ENCODE data around the gene CENPX. TPM values are rescaled to one million over a fixed set of nuclear protein-coding genes. Genes with fewer than 3 reads are reported as not detected.

CENPX gene
- total and polyA plus RNA-seq, 2 of the 13 experiments (the other 11 are each of a cell fraction or from before 2014, with no cell fraction given), result 92.7 to 170 TPM

DNA sequence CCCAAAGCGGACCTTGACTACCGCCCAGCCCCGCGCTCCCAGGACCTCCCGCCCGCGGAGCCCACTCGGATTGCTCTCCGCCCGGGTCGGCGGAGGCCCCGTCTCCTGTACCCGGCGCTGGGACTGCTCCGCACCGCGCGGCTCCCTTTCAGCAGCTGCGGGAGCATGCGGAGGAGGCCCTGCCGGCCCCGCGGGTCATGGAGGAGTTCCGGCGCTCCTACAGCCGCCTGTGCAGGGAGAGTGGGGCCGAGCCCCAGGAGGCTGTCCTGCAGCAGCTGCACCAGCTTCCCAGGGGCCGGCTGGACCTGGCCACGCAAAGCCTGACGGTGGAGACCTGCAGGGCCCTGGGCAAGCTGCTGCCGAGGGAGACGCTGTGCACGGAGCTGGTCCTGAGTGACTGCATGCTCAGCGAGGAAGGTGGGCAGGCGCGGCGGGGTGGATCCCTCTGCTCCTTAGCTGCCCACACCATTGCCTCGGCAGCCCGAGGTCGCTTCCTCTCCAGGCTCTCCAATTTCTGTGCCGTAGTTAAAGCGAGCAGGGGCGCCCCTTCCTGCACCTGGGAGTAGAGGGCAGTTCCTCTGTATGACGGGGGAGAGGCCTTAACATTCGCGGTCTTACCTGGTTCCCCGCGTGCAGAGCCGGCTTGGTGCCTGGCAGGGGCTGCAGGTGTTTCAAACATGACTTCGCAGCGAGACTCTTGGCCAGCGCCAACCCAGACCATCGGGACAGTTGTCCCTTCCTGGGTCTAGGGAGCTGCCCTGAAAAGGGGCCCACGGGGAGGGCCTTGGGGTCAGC is 966 bp upstream of the CENPX start (continued):
- TF ChIP-seq, protein P1, sequence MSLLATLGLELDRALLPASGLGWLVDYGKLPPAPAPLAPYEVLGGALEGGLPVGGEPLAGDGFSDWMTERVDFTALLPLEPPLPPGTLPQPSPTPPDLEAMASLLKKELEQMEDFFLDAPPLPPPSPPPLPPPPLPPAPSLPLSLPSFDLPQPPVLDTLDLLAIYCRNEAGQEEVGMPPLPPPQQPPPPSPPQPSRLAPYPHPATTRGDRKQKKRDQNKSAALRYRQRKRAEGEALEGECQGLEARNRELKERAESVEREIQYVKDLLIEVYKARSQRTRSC (CRISPR knock-in tag; IDR thresholded peaks at IDR 0.05; ENCODE audit: low read depth), result no peak
- no peak for TF ChIP-seq ZNF3 (CRISPR knock-in tag; IDR thresholded peaks at IDR 0.05)
- TF ChIP-seq MED13 (CRISPR knock-in tag; IDR thresholded peaks at IDR 0.05), result 0 out of 2 replicates have a peak, but pooled peaks have one; percentile 35
- no peak for TF ChIP-seq FOXA1 (IDR thresholded peaks at IDR 0.05)
- TF ChIP-seq FOXA1 (CRISPR knock-in tag; IDR thresholded peaks at IDR 0.05), result no peak
- 0 out of 2 replicates have a peak, but pooled peaks have one; percentile 22 for TF ChIP-seq ZNF543 (CRISPR knock-in tag; IDR thresholded peaks at IDR 0.05)
- TF ChIP-seq ISX (CRISPR knock-in tag; conservative IDR thresholded peaks at IDR 0.05), result 0 out of 2 replicates have a peak, but pooled peaks have one; percentile 49
- TF ChIP-seq, protein P2, sequence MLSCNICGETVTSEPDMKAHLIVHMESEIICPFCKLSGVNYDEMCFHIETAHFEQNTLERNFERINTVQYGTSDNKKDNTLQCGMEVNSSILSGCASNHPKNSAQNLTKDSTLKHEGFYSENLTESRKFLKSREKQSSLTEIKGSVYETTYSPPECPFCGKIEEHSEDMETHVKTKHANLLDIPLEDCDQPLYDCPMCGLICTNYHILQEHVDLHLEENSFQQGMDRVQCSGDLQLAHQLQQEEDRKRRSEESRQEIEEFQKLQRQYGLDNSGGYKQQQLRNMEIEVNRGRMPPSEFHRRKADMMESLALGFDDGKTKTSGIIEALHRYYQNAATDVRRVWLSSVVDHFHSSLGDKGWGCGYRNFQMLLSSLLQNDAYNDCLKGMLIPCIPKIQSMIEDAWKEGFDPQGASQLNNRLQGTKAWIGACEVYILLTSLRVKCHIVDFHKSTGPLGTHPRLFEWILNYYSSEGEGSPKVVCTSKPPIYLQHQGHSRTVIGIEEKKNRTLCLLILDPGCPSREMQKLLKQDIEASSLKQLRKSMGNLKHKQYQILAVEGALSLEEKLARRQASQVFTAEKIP (CRISPR knock-in tag; IDR thresholded peaks at IDR 0.05; ENCODE audit: borderline replicate concordance), result no peak
- peak; percentile 85 for TF ChIP-seq BORCS8-MEF2B (CRISPR knock-in tag; IDR thresholded peaks at IDR 0.05)
- 0 out of 2 replicates have a peak, but pooled peaks have one; percentile 68 for TF ChIP-seq EED (CRISPR knock-in tag; IDR thresholded peaks at IDR 0.05)
- no peak for TF ChIP-seq ZNF615 (CRISPR knock-in tag; IDR thresholded peaks at IDR 0.05; ENCODE audit: borderline replicate concordance)
- TF ChIP-seq ZBTB7A (CRISPR knock-in tag; IDR thresholded peaks at IDR 0.05), result no peak
- TF ChIP-seq, protein P3, sequence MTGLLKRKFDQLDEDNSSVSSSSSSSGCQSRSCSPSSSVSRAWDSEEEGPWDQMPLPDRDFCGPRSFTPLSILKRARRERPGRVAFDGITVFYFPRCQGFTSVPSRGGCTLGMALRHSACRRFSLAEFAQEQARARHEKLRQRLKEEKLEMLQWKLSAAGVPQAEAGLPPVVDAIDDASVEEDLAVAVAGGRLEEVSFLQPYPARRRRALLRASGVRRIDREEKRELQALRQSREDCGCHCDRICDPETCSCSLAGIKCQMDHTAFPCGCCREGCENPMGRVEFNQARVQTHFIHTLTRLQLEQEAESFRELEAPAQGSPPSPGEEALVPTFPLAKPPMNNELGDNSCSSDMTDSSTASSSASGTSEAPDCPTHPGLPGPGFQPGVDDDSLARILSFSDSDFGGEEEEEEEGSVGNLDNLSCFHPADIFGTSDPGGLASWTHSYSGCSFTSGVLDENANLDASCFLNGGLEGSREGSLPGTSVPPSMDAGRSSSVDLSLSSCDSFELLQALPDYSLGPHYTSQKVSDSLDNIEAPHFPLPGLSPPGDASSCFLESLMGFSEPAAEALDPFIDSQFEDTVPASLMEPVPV (CRISPR knock-in tag; IDR thresholded peaks at IDR 0.05), result peak; percentile 61; the same call in 1 of the 2 replicates
- TF ChIP-seq ZNF773 (CRISPR knock-in tag; IDR thresholded peaks at IDR 0.05; ENCODE audit: borderline replicate concordance), result peak; percentile 42; the same call in 1 of the 2 replicates
- TF ChIP-seq, protein P4, sequence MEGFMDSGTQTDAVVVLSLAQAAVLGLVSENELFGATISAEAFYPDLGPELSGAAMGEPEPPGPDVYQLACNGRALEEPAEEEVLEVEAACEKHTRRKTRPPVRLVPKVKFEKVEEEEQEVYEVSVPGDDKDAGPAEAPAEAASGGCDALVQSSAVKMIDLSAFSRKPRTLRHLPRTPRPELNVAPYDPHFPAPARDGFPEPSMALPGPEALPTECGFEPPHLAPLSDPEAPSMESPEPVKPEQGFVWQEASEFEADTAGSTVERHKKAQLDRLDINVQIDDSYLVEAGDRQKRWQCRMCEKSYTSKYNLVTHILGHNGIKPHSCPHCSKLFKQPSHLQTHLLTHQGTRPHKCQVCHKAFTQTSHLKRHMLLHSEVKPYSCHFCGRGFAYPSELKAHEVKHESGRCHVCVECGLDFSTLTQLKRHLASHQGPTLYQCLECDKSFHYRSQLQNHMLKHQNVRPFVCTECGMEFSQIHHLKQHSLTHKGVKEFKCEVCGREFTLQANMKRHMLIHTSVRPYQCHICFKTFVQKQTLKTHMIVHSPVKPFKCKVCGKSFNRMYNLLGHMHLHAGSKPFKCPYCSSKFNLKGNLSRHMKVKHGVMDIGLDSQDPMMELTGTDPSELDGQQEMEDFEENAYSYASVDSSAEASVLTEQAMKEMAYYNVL (CRISPR knock-in tag; IDR thresholded peaks at IDR 0.05; ENCODE audit: borderline replicate concordance), result no peak
- TF ChIP-seq, protein P5, sequence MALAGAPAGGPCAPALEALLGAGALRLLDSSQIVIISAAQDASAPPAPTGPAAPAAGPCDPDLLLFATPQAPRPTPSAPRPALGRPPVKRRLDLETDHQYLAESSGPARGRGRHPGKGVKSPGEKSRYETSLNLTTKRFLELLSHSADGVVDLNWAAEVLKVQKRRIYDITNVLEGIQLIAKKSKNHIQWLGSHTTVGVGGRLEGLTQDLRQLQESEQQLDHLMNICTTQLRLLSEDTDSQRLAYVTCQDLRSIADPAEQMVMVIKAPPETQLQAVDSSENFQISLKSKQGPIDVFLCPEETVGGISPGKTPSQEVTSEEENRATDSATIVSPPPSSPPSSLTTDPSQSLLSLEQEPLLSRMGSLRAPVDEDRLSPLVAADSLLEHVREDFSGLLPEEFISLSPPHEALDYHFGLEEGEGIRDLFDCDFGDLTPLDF (CRISPR knock-in tag; IDR thresholded peaks at IDR 0.05), result no peak
- TF ChIP-seq, protein P6, sequence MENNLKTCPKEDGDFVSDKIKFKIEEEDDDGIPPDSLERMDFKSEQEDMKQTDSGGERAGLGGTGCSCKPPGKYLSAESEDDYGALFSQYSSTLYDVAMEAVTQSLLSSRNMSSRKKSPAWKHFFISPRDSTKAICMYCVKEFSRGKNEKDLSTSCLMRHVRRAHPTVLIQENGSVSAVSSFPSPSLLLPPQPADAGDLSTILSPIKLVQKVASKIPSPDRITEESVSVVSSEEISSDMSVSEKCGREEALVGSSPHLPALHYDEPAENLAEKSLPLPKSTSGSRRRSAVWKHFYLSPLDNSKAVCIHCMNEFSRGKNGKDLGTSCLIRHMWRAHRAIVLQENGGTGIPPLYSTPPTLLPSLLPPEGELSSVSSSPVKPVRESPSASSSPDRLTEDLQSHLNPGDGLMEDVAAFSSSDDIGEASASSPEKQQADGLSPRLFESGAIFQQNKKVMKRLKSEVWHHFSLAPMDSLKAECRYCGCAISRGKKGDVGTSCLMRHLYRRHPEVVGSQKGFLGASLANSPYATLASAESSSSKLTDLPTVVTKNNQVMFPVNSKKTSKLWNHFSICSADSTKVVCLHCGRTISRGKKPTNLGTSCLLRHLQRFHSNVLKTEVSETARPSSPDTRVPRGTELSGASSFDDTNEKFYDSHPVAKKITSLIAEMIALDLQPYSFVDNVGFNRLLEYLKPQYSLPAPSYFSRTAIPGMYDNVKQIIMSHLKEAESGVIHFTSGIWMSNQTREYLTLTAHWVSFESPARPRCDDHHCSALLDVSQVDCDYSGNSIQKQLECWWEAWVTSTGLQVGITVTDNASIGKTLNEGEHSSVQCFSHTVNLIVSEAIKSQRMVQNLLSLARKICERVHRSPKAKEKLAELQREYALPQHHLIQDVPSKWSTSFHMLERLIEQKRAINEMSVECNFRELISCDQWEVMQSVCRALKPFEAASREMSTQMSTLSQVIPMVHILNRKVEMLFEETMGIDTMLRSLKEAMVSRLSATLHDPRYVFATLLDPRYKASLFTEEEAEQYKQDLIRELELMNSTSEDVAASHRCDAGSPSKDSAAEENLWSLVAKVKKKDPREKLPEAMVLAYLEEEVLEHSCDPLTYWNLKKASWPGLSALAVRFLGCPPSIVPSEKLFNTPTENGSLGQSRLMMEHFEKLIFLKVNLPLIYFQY (CRISPR knock-in tag; IDR thresholded peaks at IDR 0.05; ENCODE audit: borderline replicate concordance), result no peak

Measured in HepG2 (cell line).